ENCODE data around the gene ZBTB34.

ZBTB34 gene

DNA sequence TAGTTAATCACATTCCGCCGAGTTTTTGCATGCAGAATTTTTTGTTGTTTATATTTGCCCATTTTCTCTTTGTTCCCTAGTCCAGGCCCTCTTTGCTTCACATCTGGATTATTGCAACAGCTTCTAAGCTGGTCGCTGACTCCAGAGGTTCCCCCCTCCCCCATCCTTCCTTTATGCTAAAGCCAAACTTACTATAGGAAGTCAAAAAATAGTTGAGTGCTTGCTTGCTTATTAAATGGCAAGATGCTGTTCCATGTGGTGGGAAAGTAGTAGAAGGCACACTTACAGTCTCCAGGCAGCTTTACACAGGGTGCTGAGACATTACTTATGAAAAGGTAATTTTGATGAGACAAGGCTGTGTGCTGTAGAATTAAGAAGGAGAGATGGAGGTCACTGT lies 1.3 kb downstream of the ZBTB34 start:
- Histone ChIP-seq H2AFZ (ENCODE audit: low read depth, low read length) (no peak overlapping the region), H3K79me2 (ENCODE audit: low read length) (peaks cover 23% of the 10 kb centered on the region), H3K4me2 (ENCODE audit: low read length) (peak overlapping the region; percentile 100), H3K27ac (ENCODE audit: low read length) (peak overlapping the region; percentile 38; the same call in 1 of the 2 replicates), H3K9me3 (ENCODE audit: insufficient read depth, low read length) (no peaks in the 10 kb centered on the region), H4K20me1 (ENCODE audit: insufficient read depth, low read length) (peaks cover 19% of the 10 kb centered on the region; the same call in 1 of the 2 replicates), H3K27me3 (ENCODE audit: low read depth, low read length) (peaks cover 18% of the 10 kb centered on the region), H3K4me1 (ENCODE audit: low read length) (peaks cover 35% of the 10 kb centered on the region), H3K36me3 (replicated peaks; ENCODE audit: low read depth, low read length) (peaks cover 11% of the 10 kb centered on the region), H3K9ac (ENCODE audit: low read length) (peak overlapping the region; percentile 80), H3K4me3 (ENCODE audit: low read length) (peak overlapping the region; percentile 95)
- TF ChIP-seq EZH2phosphoT487 (IDR thresholded peaks at IDR 0.05; ENCODE audit: low read depth): no peak
- TF ChIP-seq, protein P1, sequence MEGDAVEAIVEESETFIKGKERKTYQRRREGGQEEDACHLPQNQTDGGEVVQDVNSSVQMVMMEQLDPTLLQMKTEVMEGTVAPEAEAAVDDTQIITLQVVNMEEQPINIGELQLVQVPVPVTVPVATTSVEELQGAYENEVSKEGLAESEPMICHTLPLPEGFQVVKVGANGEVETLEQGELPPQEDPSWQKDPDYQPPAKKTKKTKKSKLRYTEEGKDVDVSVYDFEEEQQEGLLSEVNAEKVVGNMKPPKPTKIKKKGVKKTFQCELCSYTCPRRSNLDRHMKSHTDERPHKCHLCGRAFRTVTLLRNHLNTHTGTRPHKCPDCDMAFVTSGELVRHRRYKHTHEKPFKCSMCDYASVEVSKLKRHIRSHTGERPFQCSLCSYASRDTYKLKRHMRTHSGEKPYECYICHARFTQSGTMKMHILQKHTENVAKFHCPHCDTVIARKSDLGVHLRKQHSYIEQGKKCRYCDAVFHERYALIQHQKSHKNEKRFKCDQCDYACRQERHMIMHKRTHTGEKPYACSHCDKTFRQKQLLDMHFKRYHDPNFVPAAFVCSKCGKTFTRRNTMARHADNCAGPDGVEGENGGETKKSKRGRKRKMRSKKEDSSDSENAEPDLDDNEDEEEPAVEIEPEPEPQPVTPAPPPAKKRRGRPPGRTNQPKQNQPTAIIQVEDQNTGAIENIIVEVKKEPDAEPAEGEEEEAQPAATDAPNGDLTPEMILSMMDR (IDR thresholded peaks at IDR 0.05; ENCODE audit: low read depth, low read length): no peak

DNA sequence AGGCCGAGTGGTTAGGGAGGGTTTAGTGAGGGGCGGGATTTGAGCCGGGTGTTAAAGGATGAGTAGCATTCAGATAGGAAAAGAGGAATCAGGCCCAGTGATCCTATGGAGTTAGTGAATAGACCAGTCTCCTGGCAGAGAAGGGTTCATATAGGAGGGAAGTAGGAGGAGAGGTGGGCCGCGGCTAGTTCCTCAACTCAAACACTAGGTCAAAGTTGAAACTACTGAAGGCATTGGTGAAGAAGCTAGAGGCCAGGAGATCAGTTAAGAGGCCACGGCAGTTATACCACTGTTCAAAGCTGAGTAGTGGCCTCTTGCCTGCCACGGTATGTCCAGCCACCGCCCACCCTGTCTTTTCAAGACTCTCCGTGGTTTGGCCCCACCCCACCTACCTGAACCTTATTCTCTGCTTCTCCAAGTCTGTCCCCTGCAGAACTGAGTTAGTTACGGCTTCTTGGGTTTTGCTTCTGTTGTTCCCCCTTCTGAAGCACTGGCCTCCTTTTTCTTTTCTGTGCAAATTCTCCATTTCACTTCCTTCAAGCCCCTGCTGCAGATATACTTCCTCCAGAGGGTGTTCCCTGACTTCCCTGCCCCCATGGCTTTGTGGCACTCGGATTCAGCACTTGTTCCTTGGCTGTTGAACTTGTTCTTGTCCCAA lies 1.8 kb downstream of the ZBTB34 start:
- no peak for TF ChIP-seq EZH2phosphoT487 (IDR thresholded peaks at IDR 0.05; ENCODE audit: low read depth)
- TF ChIP-seq, protein P1 (IDR thresholded peaks at IDR 0.05; ENCODE audit: low read depth, low read length): no peak
- H3K27ac ChIP-seq (ENCODE audit: low read length): peak overlapping the region; percentile 38
- peak overlapping the region; percentile 95 for H3K4me3 ChIP-seq (ENCODE audit: low read length)
- H3K4me1 ChIP-seq (ENCODE audit: low read length): peaks cover 35% of the 10 kb centered on the region
- peaks cover 19% of the 10 kb centered on the region; the same call in 1 of the 2 replicates for H4K20me1 ChIP-seq (ENCODE audit: insufficient read depth, low read length)
- H3K79me2 ChIP-seq (ENCODE audit: low read length): peaks cover 23% of the 10 kb centered on the region
- H3K36me3 ChIP-seq (replicated peaks; ENCODE audit: low read depth, low read length): peaks cover 15% of the 10 kb centered on the region
- no peaks in the 10 kb centered on the region for H3K9me3 ChIP-seq (ENCODE audit: insufficient read depth, low read length)
- H3K4me2 ChIP-seq (ENCODE audit: low read length): peak overlapping the region; percentile 100
- peaks cover 13% of the 10 kb centered on the region for H3K27me3 ChIP-seq (ENCODE audit: low read depth, low read length)
- peak overlapping the region; percentile 80 for H3K9ac ChIP-seq (ENCODE audit: low read length)
- H2AFZ ChIP-seq (ENCODE audit: low read depth, low read length): no peak overlapping the region

DNA sequence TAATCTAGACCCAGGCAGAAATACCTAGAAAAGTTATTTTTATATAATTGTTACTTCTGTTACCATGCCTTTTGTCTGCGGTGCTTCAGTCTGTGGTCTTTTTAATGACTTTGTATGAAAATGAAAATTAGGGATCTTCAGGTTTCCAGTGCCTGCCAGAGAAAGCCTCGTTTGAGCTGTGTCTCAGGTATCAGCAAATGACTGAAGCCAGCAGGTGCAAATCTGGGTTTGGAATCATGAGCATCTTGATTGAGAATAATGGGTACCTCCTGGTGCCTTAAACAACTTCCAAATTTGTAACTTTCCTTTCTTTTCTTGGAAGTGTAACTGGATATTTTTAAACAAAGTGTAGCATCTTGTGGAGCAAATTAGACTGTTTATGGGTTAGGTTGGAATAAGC lies 4.3 kb downstream of the ZBTB34 start:
- H4K20me1 ChIP-seq (ENCODE audit: insufficient read depth, low read length): peaks cover 19% of the 10 kb centered on the region; the same call in 1 of the 2 replicates
- no peaks in the 10 kb centered on the region for H3K27me3 ChIP-seq (ENCODE audit: low read depth, low read length)
- peaks cover 18% of the 10 kb centered on the region for H3K36me3 ChIP-seq (replicated peaks; ENCODE audit: low read depth, low read length)
- TF ChIP-seq, protein P1 (IDR thresholded peaks at IDR 0.05; ENCODE audit: low read depth, low read length): no peak
- no peak for TF ChIP-seq EZH2phosphoT487 (IDR thresholded peaks at IDR 0.05; ENCODE audit: low read depth)
- H3K9ac ChIP-seq (ENCODE audit: low read length): no peak overlapping the region
- H3K9me3 ChIP-seq (ENCODE audit: insufficient read depth, low read length): no peaks in the 10 kb centered on the region
- H3K4me3 ChIP-seq (ENCODE audit: low read length): no peak overlapping the region
- H2AFZ ChIP-seq (ENCODE audit: low read depth, low read length): no peak overlapping the region
- H3K4me1 ChIP-seq (ENCODE audit: low read length): peaks cover 31% of the 10 kb centered on the region
- peaks cover 34% of the 10 kb centered on the region for H3K79me2 ChIP-seq (ENCODE audit: low read length)
- H3K27ac ChIP-seq (ENCODE audit: low read length): no peak overlapping the region
- no peak overlapping the region for H3K4me2 ChIP-seq (ENCODE audit: low read length)

DNA sequence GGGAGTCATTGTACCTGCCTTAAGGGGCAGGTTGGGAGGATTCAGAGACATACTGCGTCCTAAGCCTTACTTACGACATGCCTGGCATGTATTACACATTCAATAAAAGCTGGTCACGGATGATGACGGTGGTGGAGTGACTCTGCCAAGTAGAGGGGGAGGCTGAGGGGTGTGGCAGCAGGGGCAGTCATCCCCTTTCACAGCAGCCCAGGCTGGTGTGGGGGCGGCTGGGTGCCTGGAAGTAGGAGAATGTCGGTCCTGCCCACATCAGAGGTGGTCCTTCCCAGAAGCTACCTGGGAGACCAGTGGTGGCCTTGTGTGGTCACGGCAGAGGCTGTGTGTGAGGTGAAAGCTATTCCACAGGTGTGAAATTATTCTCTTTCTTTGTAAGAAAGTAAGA lies 8.9 kb downstream of the ZBTB34 start:
- H3K9ac ChIP-seq (ENCODE audit: low read length): no peak overlapping the region
- no peak overlapping the region for H3K27ac ChIP-seq (ENCODE audit: low read length)
- H3K9me3 ChIP-seq (ENCODE audit: insufficient read depth, low read length): no peaks in the 10 kb centered on the region
- no peak overlapping the region for H2AFZ ChIP-seq (ENCODE audit: low read depth, low read length)
- H3K4me2 ChIP-seq (ENCODE audit: low read length): no peak overlapping the region
- H3K79me2 ChIP-seq (ENCODE audit: low read length): peaks cover 21% of the 10 kb centered on the region
- no peaks in the 10 kb centered on the region for H3K27me3 ChIP-seq (ENCODE audit: low read depth, low read length)
- TF ChIP-seq EZH2phosphoT487 (IDR thresholded peaks at IDR 0.05; ENCODE audit: low read depth): no peak
- TF ChIP-seq, protein P1 (IDR thresholded peaks at IDR 0.05; ENCODE audit: low read depth, low read length): no peak
- no peak overlapping the region for H3K4me3 ChIP-seq (ENCODE audit: low read length)
- H3K4me1 ChIP-seq (ENCODE audit: low read length): peaks cover 30% of the 10 kb centered on the region
- peaks cover 12% of the 10 kb centered on the region for H3K36me3 ChIP-seq (replicated peaks; ENCODE audit: low read depth, low read length)
- H4K20me1 ChIP-seq (ENCODE audit: insufficient read depth, low read length): peaks cover 6% of the 10 kb centered on the region

Data from OCI-LY3 (cell line).